Measurements from ENCODE around the gene NOS1. TPM values are rescaled to one million over a fixed set of nuclear protein-coding genes. Genes with fewer than 3 reads are reported as not detected.

Gene NOS1
- total and polyA plus RNA-seq, 2 donors (not counting 3 experiments of a cell fraction or from before 2014, with no cell fraction given), result not detected

DNA sequence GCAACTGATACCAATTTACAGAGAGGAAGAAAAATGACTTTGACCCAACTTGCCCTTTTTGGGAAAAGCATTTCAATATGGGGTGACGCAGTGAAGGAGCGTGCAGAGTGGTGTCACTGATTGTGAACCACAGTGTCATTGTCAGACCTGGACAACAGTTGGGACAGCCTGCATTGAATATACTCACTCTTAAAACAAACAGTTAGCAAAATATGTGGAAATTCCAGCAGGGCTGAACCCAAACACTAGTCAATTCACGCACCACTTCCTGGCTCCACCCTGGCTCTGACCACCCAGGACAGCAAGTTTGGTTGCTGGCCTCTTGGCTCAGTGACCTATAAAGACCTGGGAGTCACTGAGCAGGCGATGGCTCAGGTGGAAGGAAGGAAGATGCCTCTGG is 61.3 kb downstream of the NOS1 start:
- dilution Hi-C loops (cut with MboI; ENCODE audit: extremely low pct_ligation_motif_present, low sequenced_read_pairs), result no loop called here
- Histone ChIP-seq H3K36me3 (ENCODE audit: control insufficient read depth in 2 of 2, extremely low read depth in 1 of 2, insufficient read depth in 2 of 2, low read length in 2 of 2) (no peaks in the 10 kb centered on the region), H2AFZ (ENCODE audit: low read depth, low read length) (no peak overlapping the region), H3K9ac (replicated peaks; ENCODE audit: extremely low read depth, insufficient read depth, low read length) (no peak overlapping the region), H3K27me3 (ENCODE audit: control insufficient read depth in 2 of 2, insufficient read depth in 2 of 2, low read length in 2 of 2) (no peaks in the 10 kb centered on the region), H3K4me1 (ENCODE audit: control insufficient read depth, extremely low read depth, insufficient read depth, low read length) (no peaks in the 10 kb centered on the region), H3K4me2 (ENCODE audit: insufficient read depth, low read length) (no peak overlapping the region), H3K9me1 (replicated peaks; ENCODE audit: control insufficient read depth, extremely low read depth, insufficient read depth, low read length) (no peaks in the 10 kb centered on the region), H4K20me1 (replicated peaks; ENCODE audit: control insufficient read depth, extremely low read depth, insufficient read depth, low read length) (no peaks in the 10 kb centered on the region), H3K4me3 (replicated peaks in 1 of 3; ENCODE audit: insufficient read depth in 1 of 3, low read depth in 1 of 3, low read length in 3 of 3) (no peak overlapping the region), H3K79me2 (ENCODE audit: control insufficient read depth, insufficient read depth, low read length) (no peaks in the 10 kb centered on the region), H3K9me3 (replicated peaks; ENCODE audit: control insufficient read depth, insufficient read depth, low read length) (no peaks in the 10 kb centered on the region), H3K27ac (ENCODE audit: insufficient read depth, low read depth, low read length) (no peak overlapping the region)
- POLR2A ChIA-PET, result no interaction called here
- intact Hi-C loops (cut with micrococcal nuclease), result no loop called here
- FAIRE-seq (no peak), DNase-seq (ENCODE audit: low read depth, low spot score) (no peak)
- TF ChIP-seq MYC (IDR thresholded peaks at IDR 0.05; ENCODE audit: low read depth, low read length) (no peak), GATA2 (IDR thresholded peaks at IDR 0.05; ENCODE audit: insufficient read depth, insufficient read length, low read depth, low read length) (no peak), POLR2A (IDR thresholded peaks at IDR 0.05; ENCODE audit: low read depth, low read length) (no peak), POLR2AphosphoS5 (IDR thresholded peaks at IDR 0.05; ENCODE audit: insufficient read depth, low read depth, low read length) (no peak), FOS (IDR thresholded peaks at IDR 0.05; ENCODE audit: borderline replicate concordance, insufficient read depth, low read length) (no peak), EZH2 (IDR thresholded peaks at IDR 0.05; ENCODE audit: borderline replicate concordance, low read depth, low read length, severe bottlenecking) (no peak), JUN (IDR thresholded peaks at IDR 0.05; ENCODE audit: borderline replicate concordance, insufficient read depth, insufficient read length, low read depth) (no peak)
- TF ChIP-seq, protein P1, sequence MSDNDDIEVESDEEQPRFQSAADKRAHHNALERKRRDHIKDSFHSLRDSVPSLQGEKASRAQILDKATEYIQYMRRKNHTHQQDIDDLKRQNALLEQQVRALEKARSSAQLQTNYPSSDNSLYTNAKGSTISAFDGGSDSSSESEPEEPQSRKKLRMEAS (IDR thresholded peaks at IDR 0.05; ENCODE audit: insufficient read depth, insufficient read length), result no peak
- CTCF ChIA-PET, result no interaction called here
- BruUV-seq (replicated peaks), result no TSS peak

DNA sequence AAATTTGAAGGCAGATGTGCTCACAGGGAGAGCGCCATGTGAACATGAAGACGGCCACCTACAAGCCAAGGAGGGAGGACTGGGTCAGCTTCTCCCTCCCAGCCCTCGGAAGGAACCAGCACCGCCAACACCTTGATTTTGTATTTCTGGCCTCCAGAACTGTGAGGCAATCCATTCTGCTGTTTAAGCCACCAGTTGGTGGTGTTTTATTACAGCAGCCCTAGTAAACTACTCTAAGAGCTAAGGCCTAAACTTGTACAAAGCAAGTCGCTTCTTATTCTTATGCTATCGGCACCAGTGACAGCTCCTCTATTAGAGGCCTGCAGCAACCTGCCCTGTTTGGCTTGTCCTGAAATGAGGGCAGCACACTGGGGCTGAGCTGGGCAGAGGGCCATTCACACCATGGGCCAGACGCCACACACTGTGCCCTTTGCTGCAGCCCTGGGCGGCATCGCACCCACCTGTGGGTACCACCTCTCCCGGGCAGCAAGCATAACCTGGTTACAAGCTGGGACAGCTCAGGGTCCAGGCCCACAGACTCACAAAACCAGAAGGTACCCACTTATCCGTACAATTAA is 62.7 kb downstream of the NOS1 start:
- H3K4me3 ChIP-seq (replicated peaks in 1 of 3; ENCODE audit: insufficient read depth in 1 of 3, low read depth in 1 of 3, low read length in 3 of 3), result no peak overlapping the region
- no peak for FAIRE-seq

More for the DNA sequence above, 62.7 kb downstream of the NOS1 start:
- no peaks in the 10 kb centered on the region for H3K9me1 ChIP-seq (replicated peaks; ENCODE audit: control insufficient read depth, extremely low read depth, insufficient read depth, low read length)
- H3K4me2 ChIP-seq (ENCODE audit: insufficient read depth, low read length), result no peak overlapping the region
- DNase-seq (ENCODE audit: low read depth, low spot score), result no peak
- no peaks in the 10 kb centered on the region for H3K79me2 ChIP-seq (ENCODE audit: control insufficient read depth, insufficient read depth, low read length)
- H3K36me3 ChIP-seq (ENCODE audit: control insufficient read depth in 2 of 2, extremely low read depth in 1 of 2, insufficient read depth in 2 of 2, low read length in 2 of 2), result no peaks in the 10 kb centered on the region
- ChIA-PET CTCF (no interaction called here), POLR2A (no interaction called here)
- no peak overlapping the region for H3K27ac ChIP-seq (ENCODE audit: insufficient read depth, low read depth, low read length)
- intact Hi-C loops (cut with micrococcal nuclease) (no loop called here), dilution Hi-C loops (cut with MboI; ENCODE audit: extremely low pct_ligation_motif_present, low sequenced_read_pairs) (no loop called here)
- BruUV-seq (replicated peaks), result no TSS peak
- H3K27me3 ChIP-seq (ENCODE audit: control insufficient read depth in 2 of 2, insufficient read depth in 2 of 2, low read length in 2 of 2), result no peaks in the 10 kb centered on the region
- no peak overlapping the region for H3K9ac ChIP-seq (replicated peaks; ENCODE audit: extremely low read depth, insufficient read depth, low read length)
- no peaks in the 10 kb centered on the region for H3K9me3 ChIP-seq (replicated peaks; ENCODE audit: control insufficient read depth, insufficient read depth, low read length)
- H3K4me1 ChIP-seq (ENCODE audit: control insufficient read depth, extremely low read depth, insufficient read depth, low read length), result no peaks in the 10 kb centered on the region
- H2AFZ ChIP-seq (ENCODE audit: low read depth, low read length), result no peak overlapping the region
- TF ChIP-seq POLR2AphosphoS5 (IDR thresholded peaks at IDR 0.05; ENCODE audit: insufficient read depth, low read depth, low read length) (no peak), JUN (IDR thresholded peaks at IDR 0.05; ENCODE audit: borderline replicate concordance, insufficient read depth, insufficient read length, low read depth) (no peak), EZH2 (IDR thresholded peaks at IDR 0.05; ENCODE audit: borderline replicate concordance, low read depth, low read length, severe bottlenecking) (no peak), POLR2A (IDR thresholded peaks at IDR 0.05; ENCODE audit: low read depth, low read length) (no peak), MYC (IDR thresholded peaks at IDR 0.05; ENCODE audit: low read depth, low read length) (no peak)
- TF ChIP-seq, protein P1 (IDR thresholded peaks at IDR 0.05; ENCODE audit: insufficient read depth, insufficient read length), result no peak
- H4K20me1 ChIP-seq (replicated peaks; ENCODE audit: control insufficient read depth, extremely low read depth, insufficient read depth, low read length), result no peaks in the 10 kb centered on the region

All from endothelial cell of umbilical vein (primary cell).